GM04503 (cell line): ENCODE measurements around the gene GPBP1L1.
"Not testable (repeated sequence)": the region's sequence is repeated elsewhere in the genome, so short reads cannot be mapped to it uniquely, and the experiment has no call there.

Experiments used
- DNase-seq: peaks from one replicate; pipeline ENCODE4 v3.0.0-alpha.2; 2012; ENCODE audit warnings: low read depth

GPBP1L1 gene

DNA sequence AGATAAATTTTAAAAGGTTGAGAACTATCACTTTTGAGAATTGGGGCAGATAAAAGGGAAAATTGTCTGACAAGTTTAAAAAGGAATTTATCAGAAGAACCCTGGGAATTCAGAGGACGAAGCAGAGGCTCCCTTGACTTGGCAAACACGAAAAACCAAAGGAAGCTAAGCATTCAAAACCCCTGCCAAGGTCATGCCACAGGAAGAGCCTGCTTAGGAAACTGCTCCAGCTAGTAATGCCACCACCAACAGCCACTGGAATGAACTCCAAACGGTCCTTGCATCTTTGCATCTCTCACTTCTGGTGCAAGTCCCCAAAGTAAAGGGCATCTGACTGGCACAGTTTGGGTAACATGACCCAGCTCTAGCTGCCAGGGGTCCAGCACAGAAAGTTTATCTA, 7.2 kb downstream of the GPBP1L1 start:
- DNase-seq, result no peak

DNA sequence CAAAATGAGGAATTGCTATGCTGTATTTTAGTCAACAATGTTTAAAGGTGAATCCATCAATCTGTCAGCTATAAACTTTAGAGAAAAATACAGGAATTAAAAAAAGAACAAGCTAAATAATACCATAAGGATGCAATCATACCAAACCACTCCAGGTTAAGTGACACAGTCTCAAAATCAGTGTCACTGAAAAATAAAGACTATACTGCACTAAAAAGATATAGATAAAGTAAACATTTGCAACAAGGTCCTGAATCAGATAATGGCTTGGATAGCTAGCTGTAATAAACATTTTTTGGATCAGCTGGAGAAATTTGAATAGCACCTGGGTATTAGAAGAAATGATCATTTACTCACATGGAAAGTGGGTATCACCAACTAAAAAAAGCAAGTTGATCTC, 7.8 kb downstream of the GPBP1L1 start:
- no peak for DNase-seq

DNA sequence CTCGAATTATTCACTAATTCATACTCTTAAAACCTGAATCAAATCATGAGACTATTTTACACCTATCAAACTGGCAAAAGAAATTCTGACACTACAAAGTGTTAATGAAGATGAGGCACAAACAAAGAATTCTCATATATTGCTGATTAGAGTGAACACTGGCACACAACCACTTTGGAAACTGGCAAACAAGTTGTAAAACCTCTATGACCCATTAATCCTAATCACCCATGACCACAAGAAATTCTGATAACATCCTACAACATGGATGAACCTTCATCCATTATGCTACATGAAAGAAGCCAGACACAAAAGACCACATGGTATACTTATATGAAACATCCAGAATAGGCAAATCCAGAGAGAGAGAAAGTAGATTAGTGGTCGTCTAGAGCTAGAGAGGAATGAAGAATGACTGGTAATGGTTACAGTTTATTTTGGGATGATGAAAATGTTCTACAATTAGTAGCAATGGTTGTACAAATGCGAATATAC, 8.5 kb downstream of the GPBP1L1 start:
- no peak for DNase-seq

DNA sequence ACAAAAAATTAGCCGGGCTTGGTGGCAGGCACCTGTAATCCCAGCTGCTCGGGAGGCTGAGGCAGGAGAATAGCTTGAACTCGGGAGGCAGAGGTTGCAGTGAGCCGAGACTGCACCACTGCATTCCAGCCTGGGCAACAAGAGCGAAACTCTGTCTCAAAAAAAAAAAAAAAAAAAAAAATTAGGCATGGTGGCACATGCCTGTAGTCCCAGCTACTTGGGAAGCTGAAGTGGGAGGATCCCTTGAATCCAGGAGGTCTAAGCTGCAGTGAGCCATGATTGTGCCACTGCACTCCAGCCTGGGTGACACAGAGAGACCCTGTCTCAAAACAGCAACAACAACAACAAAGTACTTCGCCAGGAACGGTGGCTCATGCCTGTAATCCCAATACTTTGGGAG, 9.8 kb downstream of the GPBP1L1 start:
- not testable (repeated sequence) for DNase-seq

DNA sequence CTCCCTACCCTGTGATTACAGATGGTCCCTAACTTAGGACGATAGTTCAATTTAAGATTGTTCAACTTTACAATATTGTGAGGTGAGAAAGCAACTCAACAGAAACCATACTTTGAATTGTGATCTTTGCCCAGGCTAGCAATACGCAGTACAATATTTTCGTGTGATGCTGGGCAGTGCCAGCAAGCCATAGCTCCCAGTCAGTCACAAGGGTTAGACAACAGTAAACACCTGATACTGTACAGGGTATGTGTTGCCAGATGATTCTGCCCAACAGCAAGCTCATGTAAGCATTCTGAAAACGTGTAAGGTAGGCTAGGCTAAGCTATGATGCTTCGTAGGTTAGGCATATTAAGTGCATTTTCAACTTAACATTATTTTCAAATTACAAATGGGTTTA, 11.9 kb downstream of the GPBP1L1 start:
- no peak for DNase-seq

DNA sequence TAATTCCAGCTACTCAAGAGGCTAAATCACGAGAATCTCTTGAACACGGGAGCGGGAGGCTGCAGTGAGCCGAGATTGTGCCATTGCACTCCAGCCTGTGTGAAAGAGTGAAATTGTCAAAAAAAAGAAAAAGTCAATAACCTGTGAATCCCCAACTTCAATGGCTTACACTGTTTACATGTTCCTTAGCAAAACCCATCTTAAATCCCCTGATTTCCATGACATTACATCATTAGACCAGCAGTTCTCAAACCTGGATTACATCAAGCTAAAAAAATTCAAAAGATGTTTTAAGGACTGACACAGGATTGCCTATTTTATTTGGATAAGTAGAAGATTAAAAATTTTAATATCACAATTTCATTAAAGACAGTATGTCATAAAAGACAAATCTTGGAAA, 12.4 kb downstream of the GPBP1L1 start:
- no peak for DNase-seq

DNA sequence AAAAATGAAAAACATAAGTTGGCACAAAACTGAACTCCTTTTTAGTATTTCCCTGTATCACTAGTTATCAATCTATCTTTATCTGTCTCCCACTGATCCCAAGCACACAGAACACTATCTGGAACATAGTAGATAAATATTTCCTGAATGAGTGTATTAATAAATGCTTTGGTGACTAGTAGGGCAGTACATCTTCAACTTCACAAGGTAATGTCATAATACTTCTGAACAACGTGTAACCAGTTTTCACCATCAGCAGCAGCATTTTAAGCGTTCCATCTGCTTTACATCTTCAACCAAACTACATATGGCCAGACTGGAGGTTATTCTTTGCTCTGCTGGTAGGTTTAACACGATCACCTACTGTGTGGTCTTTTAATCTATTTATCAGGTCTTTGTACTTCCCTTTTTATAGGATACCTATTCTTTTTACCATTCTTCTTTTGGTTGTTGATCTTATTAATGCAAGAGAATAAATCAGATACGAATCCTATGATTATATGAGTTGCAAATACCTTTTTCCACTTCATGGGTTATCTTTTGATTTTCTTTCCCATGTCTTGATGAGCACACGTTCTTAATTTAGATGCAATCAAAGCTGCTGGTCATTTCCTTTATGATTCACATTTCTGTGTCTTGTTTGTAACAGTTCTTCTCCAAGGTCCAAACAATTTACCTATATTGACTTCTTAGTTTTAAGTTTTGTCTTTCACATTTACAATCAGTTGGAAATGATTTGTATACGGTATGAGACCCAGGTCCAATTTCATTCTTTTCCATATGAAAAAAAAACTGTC, 16.3 kb downstream of the GPBP1L1 start:
- no peak for DNase-seq

DNA sequence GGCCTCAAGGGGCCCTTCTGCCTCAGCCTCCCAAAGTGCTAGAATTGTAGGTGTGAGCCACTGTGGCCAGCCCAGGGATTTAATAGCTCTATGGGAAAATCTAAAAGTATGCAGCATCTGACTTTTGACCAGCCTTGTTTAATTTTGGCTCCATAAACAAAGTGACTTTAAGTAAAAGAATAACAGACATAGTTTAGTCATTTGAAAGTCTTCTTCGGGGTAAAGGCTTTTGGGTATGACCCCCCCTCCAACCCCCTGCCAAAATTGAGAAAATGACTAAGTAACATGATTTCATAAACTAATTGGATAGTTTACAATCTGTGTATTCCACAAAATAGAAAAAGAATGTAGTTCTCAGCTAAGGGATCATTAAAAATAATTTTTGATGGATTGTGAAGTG, 17.0 kb downstream of the GPBP1L1 start:
- peak; percentile 29 for DNase-seq

DNA sequence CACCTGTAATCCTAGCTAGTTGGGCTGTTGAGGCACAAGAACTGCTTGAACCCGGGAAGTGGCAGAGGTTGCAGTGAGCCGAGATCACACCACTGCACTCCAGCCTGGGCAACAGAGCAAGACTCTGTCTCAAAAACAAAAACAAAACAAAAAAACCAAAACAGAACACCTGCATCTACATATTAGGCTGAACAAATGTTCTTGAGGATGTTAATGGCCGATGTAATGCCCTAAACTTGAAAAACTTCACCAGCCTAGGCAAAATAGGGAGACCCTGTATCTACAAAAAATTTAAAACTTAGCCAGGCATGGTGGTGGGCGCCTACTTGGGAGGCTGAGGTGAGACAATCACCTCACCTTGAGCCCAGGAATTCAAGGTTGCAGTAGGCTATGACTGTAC, 17.8 kb downstream of the GPBP1L1 start:
- no peak for DNase-seq

DNA sequence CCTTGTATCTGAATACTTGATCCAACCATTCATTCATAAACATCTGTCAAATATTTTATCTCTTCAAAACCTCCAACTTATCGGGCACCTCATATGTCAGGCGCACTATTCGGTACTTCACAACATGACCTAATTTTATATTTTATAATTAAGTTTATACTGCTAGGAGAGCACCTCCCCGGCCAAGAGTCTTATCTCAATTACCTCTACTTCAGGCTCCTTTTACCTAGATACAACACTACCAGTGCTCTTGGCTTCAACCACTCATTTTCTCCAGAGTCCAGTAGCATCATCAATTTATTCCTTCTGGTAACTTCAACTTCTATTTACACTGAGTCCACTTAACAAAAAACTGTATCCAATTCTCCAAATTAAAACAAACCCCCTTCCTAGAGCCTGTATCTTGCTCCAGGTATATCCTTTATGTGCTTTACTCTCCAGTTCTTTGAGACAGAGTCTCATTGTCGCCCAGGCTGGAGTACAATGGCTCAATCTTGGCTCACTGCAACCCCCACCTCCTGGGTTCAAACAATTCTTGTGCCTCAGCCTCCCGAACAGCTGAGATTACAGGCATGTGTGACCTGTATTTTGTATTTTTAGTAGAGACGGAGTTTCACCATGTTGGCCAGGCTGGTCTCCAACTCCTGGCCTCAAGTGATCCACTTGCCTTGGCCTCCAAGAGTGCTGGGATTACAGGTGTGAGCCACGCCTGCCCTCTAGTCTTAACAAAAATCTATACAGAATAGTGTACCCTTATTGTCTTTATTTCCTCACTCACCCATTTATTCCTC, 18.8 kb downstream of the GPBP1L1 start:
- no peak for DNase-seq

DNA sequence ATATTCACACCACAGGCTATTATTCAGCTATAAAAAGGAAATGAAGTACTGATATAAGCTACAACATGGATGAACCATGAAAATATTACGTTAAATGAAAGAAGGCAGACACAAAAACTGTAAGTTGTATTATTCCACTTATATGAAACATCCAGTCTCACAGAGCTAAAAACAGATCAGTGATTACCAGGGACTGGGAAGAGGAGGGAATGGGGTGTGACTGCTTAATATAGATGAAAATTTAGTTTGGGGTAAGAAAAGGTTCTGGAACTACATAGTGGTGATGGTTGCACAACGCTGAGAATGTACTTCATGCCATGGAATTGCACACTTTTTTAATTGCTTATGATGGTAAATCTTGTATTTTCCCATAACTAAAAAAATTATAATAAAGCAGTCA, 19.5 kb downstream of the GPBP1L1 start:
- no peak for DNase-seq

DNA sequence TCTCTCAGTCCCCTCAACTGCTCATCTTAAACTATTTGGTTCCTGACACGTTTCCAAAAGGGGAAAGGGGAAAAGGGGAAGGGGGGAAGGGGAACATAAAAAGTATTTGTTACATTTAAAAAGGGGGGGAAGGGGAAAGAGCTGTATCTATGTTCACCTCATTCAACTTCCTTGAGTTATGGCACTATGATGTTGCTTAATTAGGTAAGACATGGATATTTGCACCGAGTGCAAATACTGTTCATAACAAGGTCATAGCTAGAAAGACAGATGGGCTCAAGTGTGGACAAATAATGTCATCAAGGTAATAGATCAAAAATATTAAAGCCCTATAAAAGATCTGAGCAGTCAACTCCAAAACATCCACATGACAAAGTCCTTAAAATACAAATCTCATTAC, 26.0 kb downstream of the GPBP1L1 start:
- no peak for DNase-seq

DNA sequence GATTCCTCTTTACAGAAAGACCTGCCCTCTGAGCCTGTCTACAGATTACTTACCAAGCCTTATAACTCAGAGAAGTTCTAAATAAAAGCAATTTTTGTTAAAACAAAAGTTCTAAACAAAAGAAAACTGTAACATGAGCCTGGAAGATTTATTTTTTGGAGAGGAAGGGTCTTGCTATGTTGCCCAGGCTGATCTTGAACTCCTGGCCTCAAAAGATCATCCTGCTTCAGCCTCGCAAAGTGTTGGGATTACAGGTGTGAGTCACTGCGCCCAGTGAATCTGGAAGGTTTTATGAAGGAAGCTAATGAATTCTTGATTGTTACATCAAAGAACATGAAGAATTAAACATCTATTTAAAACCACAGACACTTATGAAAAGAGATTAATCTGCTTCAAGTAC, 27.1 kb downstream of the GPBP1L1 start:
- DNase-seq, result no peak

DNA sequence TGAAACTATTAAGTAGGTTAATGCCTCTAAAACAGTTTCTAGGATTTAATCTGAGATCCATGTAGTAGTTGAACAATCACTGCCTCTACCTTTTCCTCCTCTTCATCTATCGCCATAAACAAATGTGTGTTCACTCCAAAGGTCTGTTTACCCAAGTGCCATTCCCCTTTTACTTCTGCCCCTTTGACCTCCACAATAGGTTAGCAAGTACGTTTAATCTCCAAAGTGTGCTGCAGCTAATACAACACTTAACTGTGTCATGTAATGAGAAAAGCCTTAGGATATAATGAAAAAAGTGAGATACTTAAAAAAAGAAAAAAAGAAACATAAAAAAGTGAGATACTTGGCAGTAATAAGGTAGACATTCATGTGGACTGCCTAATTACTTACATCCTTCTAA, 28.2 kb downstream of the GPBP1L1 start:
- DNase-seq, result no peak

DNA sequence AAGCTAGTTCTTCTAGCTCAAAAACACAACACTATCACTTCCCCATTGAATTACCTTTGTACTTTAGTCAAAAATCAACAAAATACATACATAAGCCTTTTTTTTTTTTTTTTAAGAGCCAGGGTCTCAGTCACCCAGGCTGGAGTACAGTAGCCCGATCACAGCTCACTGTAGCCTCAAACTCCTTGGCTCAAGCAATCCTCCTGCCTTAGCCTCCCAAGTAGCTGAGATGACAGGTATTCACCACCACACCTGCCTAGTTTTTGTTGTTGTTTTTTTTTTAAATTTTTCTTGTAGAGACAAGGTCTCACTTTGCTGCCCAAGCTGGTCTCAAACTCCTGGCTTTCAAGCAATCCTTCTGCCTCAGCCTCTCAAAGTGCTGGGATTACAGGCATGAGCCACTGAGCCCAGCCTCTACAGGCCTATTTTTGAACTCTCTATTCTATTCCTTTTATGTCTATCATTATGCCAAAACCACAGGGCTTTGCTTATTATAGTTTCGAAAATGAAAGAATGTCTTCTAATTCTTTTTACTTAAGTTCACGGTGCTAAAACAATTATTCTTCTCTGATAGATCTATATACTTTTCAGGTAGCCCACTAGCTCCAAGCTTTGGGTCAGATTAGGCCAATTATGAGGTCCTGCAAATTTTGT, 29.6 kb downstream of the GPBP1L1 start:
- DNase-seq, result no peak

DNA sequence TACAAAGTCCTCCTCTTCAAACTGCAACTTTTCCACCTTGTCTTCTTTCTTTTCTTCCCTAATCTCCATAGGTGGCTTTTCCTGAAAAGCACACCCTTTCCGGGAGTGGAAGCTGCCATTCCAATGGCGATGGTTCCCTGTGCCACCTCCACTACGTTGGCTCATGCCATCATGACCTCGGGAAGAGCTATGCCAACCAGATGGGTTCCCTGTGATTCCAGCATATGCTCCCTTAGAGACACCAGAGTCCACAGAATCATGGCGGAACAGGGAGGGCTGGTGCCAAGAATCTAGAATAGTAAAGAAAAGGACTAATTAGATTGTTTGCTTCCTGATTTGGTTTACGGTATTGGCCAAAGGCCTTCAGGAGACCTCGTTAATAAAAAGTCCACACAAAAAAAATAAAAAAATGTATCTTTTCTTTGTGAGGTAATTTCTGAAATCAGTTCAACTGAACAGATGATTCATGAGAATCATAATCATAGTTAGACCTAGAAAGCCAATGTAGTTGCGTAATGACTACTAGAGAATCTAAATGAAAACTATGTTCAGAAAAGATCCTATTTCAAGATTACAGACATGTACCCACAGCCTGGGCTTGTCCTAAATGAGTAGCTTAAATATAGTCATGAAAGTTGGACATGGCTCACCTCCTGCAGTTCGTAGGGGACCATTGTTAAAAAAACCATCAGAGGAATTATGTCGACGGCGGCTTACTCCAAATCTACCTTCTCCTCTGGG, 31.6 kb downstream of the GPBP1L1 start:
- DNase-seq, result no peak

DNA sequence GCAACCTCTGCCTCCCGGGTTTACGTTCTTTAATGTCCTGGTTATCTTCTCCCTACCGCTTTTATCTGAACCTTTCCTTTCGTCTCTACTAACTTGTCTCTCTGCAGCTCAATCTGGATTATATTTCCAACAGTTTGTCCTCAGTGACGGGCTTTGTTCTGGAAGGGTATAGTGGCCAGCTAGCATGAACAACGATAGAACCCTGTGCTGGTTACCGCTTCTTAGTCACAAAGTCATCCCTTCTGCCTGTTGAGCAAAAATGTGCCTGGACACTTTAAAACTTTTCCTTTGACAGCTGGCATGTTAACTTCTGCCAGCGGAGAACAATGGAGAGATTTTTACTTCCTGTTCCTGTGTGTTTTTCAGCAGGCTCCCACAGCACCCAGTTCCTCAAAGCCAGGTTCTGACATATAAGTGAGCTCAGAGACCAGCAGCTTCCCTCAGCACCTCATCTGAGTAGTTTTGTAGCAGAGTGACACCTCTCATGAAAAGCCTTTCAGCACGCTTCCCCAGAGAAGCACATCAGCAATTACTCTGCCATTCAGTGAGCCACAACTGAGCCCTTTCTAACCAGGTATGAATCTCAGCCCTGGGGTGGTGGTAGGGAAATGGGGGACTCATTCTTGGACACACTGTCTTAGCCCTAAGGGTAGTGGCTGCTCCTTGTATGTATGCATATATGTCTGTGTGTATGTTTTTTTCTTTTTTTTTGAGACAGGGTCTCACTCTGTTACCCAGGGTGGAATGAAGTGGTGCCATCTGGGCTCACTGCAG, 38.9 kb downstream of the GPBP1L1 start:
- no peak for DNase-seq

DNA sequence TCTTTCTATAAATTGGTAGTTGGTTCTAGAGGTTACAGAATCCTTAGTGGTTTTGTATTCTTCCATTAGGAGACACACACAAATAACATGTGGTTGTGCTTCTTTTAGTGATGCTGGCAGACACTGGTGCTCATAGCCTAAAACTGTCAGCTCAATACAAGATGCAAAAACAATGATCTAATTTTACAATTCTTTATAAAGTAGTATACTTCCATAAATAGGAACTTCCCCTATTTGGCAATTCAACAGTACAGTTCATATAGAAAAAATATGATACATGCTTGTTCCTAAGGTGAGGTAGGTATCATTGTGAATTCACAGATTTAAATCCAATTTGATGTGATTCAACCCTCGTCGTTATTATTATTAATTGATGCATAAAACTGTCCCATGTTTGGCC, 41.7 kb downstream of the GPBP1L1 start:
- no peak for DNase-seq

DNA sequence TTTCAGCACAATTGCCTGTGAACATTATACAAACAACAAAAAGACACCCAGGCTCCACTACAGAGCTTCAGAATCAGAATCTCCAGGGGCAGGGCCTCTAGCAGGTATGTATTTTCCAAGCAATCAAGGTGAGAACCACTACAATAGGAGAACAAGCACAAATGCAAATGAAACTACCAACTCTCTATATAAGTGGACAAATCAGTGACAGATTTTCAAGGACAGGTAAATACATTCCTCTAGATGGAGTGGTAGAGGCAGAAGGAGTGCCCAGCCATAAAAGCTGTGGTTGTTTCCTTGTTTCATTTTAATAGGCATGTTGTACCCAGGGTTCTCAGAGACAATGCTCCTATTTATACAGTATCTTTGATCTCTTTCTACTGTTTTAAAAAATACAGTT, 42.4 kb downstream of the GPBP1L1 start:
- no peak for DNase-seq

DNA sequence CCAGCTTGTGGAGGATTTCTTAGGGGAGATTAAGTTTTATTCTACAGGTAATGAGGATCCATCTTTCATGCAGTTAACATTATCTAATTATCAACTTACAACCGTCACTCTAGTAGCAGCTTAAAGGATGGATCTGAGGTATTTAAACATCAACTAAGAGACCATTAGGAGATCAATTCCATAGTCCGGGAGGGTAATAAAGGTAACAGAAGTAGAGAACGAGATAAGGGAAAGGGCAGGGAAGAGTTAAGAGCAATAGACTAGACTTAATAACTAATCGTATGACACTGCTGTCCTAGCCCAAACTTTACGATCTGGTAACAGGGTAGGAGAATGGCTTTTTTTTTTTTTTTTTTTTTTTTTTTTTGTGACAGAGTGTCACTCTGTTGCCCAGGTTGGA, 43.0 kb downstream of the GPBP1L1 start:
- no peak for DNase-seq

DNA sequence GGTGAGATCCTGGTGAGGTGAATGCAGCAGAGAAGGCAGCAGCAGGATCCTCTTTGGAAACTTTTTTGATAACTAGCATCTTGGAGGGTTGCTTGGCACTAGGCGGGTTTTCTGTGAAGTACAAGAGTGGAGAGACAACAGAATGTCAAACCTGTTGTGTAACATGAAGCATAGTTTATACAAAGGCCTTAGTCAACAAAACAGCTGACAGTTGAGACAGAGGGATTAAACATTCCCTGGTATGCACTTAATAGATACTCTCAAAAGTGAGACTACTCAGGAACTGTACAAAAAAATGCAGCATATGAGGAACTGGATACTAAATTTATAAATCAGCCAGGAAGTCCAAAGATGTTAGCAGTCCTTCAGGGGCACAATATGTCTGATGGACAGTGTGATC, 46.0 kb downstream of the GPBP1L1 start:
- peak; percentile 9 for DNase-seq
